GM19099 (cell line): ENCODE results near the gene FOXP1.

Experiments
- POLR2A ChIP-seq: IDR thresholded peaks from 3 replicates; pipeline ENCODE4 v1.6.1; 2011; ENCODE audit warnings: low read depth; ENCODE audit not compliant: insufficient read length; ENCODE audit errors: extremely low read depth

The FOXP1 gene

GRCh38 chr3:71476950-71477349 lies 106.6 kb downstream of the FOXP1 start:
- no peak for TF ChIP-seq POLR2A

- TF ChIP-seq POLR2A: no peak
Observed at GRCh38 chr3:71469138-71469435, 114.4 kb downstream of the FOXP1 start.

- TF ChIP-seq POLR2A: no peak
Observed at GRCh38 chr3:71468311-71469137, 115.0 kb downstream of the FOXP1 start.

GRCh38 chr3:71466483-71466882 lies 117.0 kb downstream of the FOXP1 start:
- TF ChIP-seq POLR2A: no peak

- no peak for TF ChIP-seq POLR2A
Observed at GRCh38 chr3:71465371-71466036, 118.0 kb downstream of the FOXP1 start.

GRCh38 chr3:71464613-71465012 lies 118.9 kb downstream of the FOXP1 start:
- no peak for TF ChIP-seq POLR2A

GRCh38 chr3:71463617-71464016 lies 119.9 kb downstream of the FOXP1 start:
- no peak for TF ChIP-seq POLR2A

GRCh38 chr3:71462586-71462985 lies 120.9 kb downstream of the FOXP1 start:
- TF ChIP-seq POLR2A: no peak

GRCh38 chr3:71461749-71462483 lies 121.6 kb downstream of the FOXP1 start:
- no peak for TF ChIP-seq POLR2A

GRCh38 chr3:71461114-71461513 lies 122.4 kb downstream of the FOXP1 start:
- TF ChIP-seq POLR2A: no peak

- TF ChIP-seq POLR2A: no peak
Observed at GRCh38 chr3:71458895-71459294, 124.6 kb downstream of the FOXP1 start.

GRCh38 chr3:71456826-71457225 lies 126.7 kb downstream of the FOXP1 start:
- no peak for TF ChIP-seq POLR2A

- no peak for TF ChIP-seq POLR2A
Observed at GRCh38 chr3:71456156-71456555, 127.4 kb downstream of the FOXP1 start.

GRCh38 chr3:71454512-71455403 lies 128.8 kb downstream of the FOXP1 start:
- no peak for TF ChIP-seq POLR2A

GRCh38 chr3:71453822-71454511 lies 129.6 kb downstream of the FOXP1 start:
- TF ChIP-seq POLR2A: no peak

- no peak for TF ChIP-seq POLR2A
Observed at GRCh38 chr3:71453319-71453718, 130.2 kb downstream of the FOXP1 start.
